Peyer's patch (tissue), 4 donors: Measurements from ENCODE around the gene CCDC198. TPM values are rescaled to one million over a fixed set of nuclear protein-coding genes. Genes with fewer than 3 reads are reported as not detected.

Experiments used
- DNase-seq, 3 donors: peaks; one replicate each; pipeline ENCODE4 v3.0.0-alpha.2; 2017 to 2019
- H3K27ac ChIP-seq, 4 donors: fragments of 200-600 bp; sonication (generic); one replicate each; pipeline ENCODE4 v1.5.1; 2016 to 2019
- H3K27me3 ChIP-seq, 2 donors: fragments of 200-600 bp; sonication (generic); one replicate each; pipeline ENCODE4 v1.5.1; 2019
- H3K36me3 ChIP-seq, 3 donors: fragments of 200-600 bp; sonication (generic); one replicate each; pipeline ENCODE4 v1.5.1; 2016 to 2019
- H3K4me1 ChIP-seq, 4 donors: fragments of 200-600 bp; sonication (generic); one replicate each; pipeline ENCODE4 v1.5.1; 2016 to 2019
- H3K4me3 ChIP-seq, 4 donors: fragments of 200-600 bp; sonication (generic); 1 replicate in 3 of 4; 2 replicates in 1 of 4; pipeline ENCODE4 v1.5.1; 2016 to 2019; ENCODE audit warnings: mild to moderate bottlenecking in 1 of 4
- H3K9me3 ChIP-seq, 4 donors: fragments of 200-600 bp; sonication (generic); one replicate each; pipeline ENCODE4 v1.5.1; 2016 to 2019; ENCODE audit warnings: mild to moderate bottlenecking in 1 of 4
- CTCF ChIP-seq, 6 experiments: fragments of 450-650 bp in 4 of 6; fragments of 200-600 bp in 2 of 6; sonication (generic) in 1 of 6; IDR thresholded peaks; one replicate each; pipeline ENCODE4 v1.5.1; 2017 to 2019; ENCODE audit warnings: antibody characterized with exemption in 6 of 6, mild to moderate bottlenecking in 3 of 6, moderate library complexity in 1 of 6
- POLR2A ChIP-seq, 2 donors: fragments of 450-650 bp; IDR thresholded peaks; one replicate each; pipeline ENCODE4 v1.5.1; 2017; ENCODE audit warnings: antibody characterized with exemption in 2 of 2, mild to moderate bottlenecking in 2 of 2, moderate library complexity in 2 of 2
- total RNA-seq, 4 donors: library from RNA; depleted of rRNA; stranded (reverse); fragments of >200 nt; gene quantifications; one replicate each; pipeline ENCODE4 v1.1.0, GENCODE V29; 2016

The CCDC198 gene, protein sequence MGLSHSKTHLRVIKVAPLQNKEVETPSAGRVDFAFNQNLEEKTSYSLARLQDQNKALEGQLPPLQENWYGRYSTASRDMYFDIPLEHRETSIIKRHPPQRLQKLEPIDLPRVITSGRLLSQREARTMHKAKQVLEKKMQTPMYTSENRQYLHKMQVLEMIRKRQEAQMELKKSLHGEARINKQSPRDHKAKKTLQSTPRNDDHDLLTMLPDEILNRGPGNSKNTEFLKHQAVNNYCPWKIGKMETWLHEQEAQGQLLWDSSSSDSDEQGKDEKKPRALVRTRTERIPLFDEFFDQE
- not detected for total RNA-seq

- H3K36me3 ChIP-seq, result no peaks in the 10 kb centered on the region
- TF ChIP-seq POLR2A (IDR thresholded peaks at IDR 0.05), result no peak
- no peak for TF ChIP-seq CTCF (IDR thresholded peaks at IDR 0.05)
- H3K4me3 ChIP-seq, result peak within 1 kb of the TSS in 1 of 4 donors; percentile 26
- H3K27me3 ChIP-seq, result no peaks in the 10 kb centered on the region
- H3K9me3 ChIP-seq, result no peaks in the 10 kb centered on the region
- no peak within 1 kb of the TSS for H3K27ac ChIP-seq
- H3K4me1 ChIP-seq, result no peaks in the 10 kb centered on the region
- no peak for DNase-seq
Observed at GRCh38 chr14:57493467-57494181, at the start of gene CCDC198. TSS of gene CCDC198 (minus strand) at chr14:57493857. CDS start at chr14:57493715, 142 bp downstream.

DNA sequence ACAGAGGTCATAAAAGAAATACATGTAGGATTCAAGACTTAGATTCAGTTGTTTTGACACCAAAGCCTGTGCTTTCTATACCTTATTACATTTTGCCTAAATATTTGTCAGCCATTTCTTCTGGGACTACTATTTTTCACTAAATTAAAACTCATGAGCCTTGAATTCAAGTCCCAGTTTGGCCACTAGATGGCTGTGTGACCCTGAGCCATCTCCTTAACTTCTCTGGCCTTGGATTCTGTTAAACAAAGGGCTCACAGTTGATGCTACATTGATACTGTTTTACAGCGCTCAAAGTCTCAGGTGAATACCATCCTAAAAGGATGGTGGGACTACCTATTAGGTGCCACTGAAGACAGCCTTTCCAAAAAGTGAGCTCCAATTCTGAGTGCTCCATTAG lies 39.6 kb upstream of the CCDC198 start:
- TF ChIP-seq CTCF (IDR thresholded peaks at IDR 0.05), result no peak
- no peak for TF ChIP-seq POLR2A (IDR thresholded peaks at IDR 0.05)
- H3K27me3 ChIP-seq, result no peaks in the 10 kb centered on the region
- no peak for DNase-seq
- no peak overlapping the region for H3K27ac ChIP-seq
- no peaks in the 10 kb centered on the region for H3K9me3 ChIP-seq
- H3K4me1 ChIP-seq, result no peaks in the 10 kb centered on the region
- no peaks in the 10 kb centered on the region for H3K36me3 ChIP-seq
- no peak overlapping the region for H3K4me3 ChIP-seq

GRCh38 chr14:57530571-57530970 lies 36.9 kb upstream of the CCDC198 start:
- no peak for DNase-seq
- H3K9me3 ChIP-seq, result no peaks in the 10 kb centered on the region
- no peaks in the 10 kb centered on the region for H3K27me3 ChIP-seq
- no peaks in the 10 kb centered on the region for H3K36me3 ChIP-seq
- no peak for TF ChIP-seq POLR2A (IDR thresholded peaks at IDR 0.05)
- TF ChIP-seq CTCF (IDR thresholded peaks at IDR 0.05), result no peak
- H3K4me1 ChIP-seq, result no peaks in the 10 kb centered on the region
- H3K27ac ChIP-seq, result no peak overlapping the region
- H3K4me3 ChIP-seq, result no peak overlapping the region

DNA sequence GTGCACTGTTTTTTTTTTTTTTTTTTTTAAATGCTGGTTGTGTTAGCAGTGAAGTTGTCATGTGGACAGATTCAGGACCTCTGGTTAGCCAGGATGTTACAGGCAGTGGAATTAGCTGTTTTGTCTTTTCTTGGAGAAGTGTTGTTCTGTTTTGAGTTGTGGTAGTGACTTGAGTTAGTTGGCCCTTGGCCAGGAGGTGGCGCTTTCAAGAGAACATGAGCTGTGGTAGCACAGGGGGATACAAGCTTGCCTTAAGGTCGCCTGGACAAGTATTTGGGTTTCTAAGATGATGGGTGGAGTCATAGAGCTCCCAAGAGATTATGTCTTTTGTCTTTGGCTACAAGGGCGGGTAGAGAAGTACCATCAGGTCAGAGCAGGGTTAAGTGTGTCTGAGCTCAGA lies 33.3 kb upstream of the CCDC198 start:
- no peak for TF ChIP-seq POLR2A (IDR thresholded peaks at IDR 0.05)
- no peak for TF ChIP-seq CTCF (IDR thresholded peaks at IDR 0.05)
- H3K27ac ChIP-seq, result no peak overlapping the region
- no peaks in the 10 kb centered on the region for H3K4me1 ChIP-seq
- H3K27me3 ChIP-seq, result no peaks in the 10 kb centered on the region
- H3K9me3 ChIP-seq, result no peaks in the 10 kb centered on the region
- H3K36me3 ChIP-seq, result no peaks in the 10 kb centered on the region
- DNase-seq, result no peak
- H3K4me3 ChIP-seq, result no peak overlapping the region

DNA sequence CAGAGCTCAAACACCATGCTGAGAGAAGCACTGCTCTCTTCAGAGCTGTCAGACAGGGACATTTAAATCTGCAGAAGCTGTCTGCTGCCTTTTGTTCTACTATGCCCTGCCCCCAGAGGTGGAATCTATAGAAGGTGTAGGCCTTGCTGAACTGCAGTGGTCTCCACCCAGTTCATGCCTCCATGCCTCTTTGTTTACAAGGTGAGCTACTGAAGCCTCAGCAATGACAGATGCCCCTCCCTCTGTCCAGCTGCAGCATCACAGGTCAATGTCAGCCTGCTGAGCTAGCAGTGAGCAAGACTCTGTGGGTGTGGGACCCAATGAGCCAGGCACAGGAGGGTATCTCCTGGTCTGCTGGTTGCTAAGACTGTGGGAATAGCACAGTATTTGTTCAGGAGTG lies 25.4 kb upstream of the CCDC198 start:
- Histone ChIP-seq H3K4me3 (no peak overlapping the region), H3K36me3 (no peaks in the 10 kb centered on the region)

More for the DNA sequence above, 25.4 kb upstream of the CCDC198 start:
- no peak for DNase-seq
- Histone ChIP-seq H3K4me1 (no peaks in the 10 kb centered on the region), H3K27me3 (no peaks in the 10 kb centered on the region), H3K27ac (no peak overlapping the region), H3K9me3 (peaks cover 0 to 3% (median 0%) of the 10 kb centered on the region in 4 donors)
- TF ChIP-seq CTCF (IDR thresholded peaks at IDR 0.05), result no peak
- no peak for TF ChIP-seq POLR2A (IDR thresholded peaks at IDR 0.05)
